ENCODE data around the gene MTIF3. TPM values are rescaled to one million over a fixed set of nuclear protein-coding genes. Genes with fewer than 3 reads are reported as not detected.

MTIF3 gene
- total and polyA plus RNA-seq, 8 donors = 20.5 to 139 (median 80.1) TPM

DNA sequence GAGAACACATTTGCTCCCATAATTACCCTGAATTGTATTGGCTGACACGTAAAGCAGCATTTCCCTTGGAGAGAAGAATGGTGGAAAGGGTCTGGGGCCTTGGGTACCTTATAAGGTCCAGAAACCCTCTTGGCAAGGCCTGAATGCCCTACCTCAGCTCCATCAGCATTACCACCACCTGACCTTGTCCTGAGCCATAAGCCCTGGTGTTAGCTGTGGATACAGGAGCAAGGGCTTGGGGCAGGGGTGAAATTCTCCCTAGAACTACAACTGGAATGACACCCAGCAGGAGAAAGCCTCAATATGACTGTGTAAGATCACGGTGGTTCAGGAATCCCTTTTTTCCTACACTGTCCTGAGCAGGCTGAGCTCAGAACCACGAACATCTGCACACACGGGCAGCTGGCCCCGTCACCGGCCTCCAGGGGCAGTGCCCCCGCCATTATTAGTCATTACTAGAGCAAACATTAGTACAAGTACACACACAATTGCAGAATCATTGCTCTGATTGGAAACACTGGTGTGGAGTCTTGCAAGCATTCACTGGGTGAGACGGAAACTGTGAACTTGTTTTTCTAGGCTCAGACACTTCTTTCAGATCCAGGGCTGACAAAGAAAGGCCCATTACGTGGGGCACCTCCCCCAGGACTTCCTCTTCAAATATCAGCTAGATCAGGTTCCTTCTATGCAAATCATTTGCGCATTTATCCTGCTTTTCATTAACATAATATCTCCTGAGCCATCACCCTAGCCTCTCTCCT is 26.8 kb upstream of the MTIF3 start:
- H3K4me1 ChIP-seq = peaks cover 0 to 13% (median 6%) of the 10 kb centered on the region in 4 donors
- H3K9me3 ChIP-seq = peaks cover 0 to 5% (median 2%) of the 10 kb centered on the region in 4 donors
- H3K27me3 ChIP-seq = peaks cover 0 to 6% (median 0%) of the 10 kb centered on the region in 3 donors
- peak in 2 of 3 donors; percentile 58 to 72 for TF ChIP-seq POLR2AphosphoS5 (IDR thresholded peaks at IDR 0.05)
- TF ChIP-seq EP300 (IDR thresholded peaks at IDR 0.05) = no peak
- TF ChIP-seq, protein P1, sequence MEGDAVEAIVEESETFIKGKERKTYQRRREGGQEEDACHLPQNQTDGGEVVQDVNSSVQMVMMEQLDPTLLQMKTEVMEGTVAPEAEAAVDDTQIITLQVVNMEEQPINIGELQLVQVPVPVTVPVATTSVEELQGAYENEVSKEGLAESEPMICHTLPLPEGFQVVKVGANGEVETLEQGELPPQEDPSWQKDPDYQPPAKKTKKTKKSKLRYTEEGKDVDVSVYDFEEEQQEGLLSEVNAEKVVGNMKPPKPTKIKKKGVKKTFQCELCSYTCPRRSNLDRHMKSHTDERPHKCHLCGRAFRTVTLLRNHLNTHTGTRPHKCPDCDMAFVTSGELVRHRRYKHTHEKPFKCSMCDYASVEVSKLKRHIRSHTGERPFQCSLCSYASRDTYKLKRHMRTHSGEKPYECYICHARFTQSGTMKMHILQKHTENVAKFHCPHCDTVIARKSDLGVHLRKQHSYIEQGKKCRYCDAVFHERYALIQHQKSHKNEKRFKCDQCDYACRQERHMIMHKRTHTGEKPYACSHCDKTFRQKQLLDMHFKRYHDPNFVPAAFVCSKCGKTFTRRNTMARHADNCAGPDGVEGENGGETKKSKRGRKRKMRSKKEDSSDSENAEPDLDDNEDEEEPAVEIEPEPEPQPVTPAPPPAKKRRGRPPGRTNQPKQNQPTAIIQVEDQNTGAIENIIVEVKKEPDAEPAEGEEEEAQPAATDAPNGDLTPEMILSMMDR (IDR thresholded peaks at IDR 0.05) = no peak
- H3K4me3 ChIP-seq = no peak overlapping the region
- H3K36me3 ChIP-seq = no peaks in the 10 kb centered on the region
- peak overlapping the region; percentile 67 to 76 (median 73) for H3K27ac ChIP-seq
- WGBS, 5 donors = 18 to 33% (median 23%) methylated on average over 10 of the region's 10 CpGs
- DNase-seq = peak; percentile 76 to 81
- intact Hi-C loops (cut with DNase I; ENCODE audit: low total_unique reads) = no loop called here

DNA sequence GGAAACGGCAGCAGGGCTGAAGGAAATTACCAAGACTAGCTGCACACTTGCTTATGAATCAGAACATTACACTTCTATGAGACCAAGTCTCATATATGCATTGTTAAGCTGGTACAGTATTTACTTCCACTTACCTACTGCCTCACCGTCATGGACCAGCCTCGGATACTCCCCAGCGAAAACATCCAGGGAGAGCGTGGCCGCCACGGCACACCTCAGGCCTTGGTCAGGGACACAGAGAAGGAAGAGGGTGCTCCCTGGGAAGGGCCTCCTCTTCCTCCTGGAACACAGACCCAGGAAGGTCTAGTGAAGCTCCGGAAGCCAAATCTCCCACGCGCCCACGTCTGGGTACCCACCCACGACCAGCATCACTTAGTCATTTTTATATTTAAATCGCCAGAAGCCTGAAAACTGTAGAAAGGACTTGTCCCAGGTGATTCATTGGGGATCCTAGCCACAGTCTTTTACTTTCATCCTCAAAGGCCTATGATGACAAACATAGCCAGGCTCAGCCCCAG is 24.4 kb upstream of the MTIF3 start:
- Histone ChIP-seq H3K9me3 (no peaks in the 10 kb centered on the region), H3K4me3 (no peak overlapping the region), H3K27me3 (no peaks in the 10 kb centered on the region), H3K36me3 (no peaks in the 10 kb centered on the region), H3K4me1 (peaks cover 0 to 13% (median 6%) of the 10 kb centered on the region in 4 donors), H3K27ac (no peak overlapping the region)
- WGBS, 5 donors = 93 to 97% (median 94%) methylated on average over 13 of the region's 13 CpGs
- DNase-seq = no peak
- no peak for TF ChIP-seq POLR2A (IDR thresholded peaks at IDR 0.05)
- no peak for TF ChIP-seq POLR2AphosphoS5 (IDR thresholded peaks at IDR 0.05)
- intact Hi-C loops (cut with DNase I; ENCODE audit: low total_unique reads) = no loop called here

GRCh38 chr13:27472941-27473340 is 22.6 kb upstream of the MTIF3 start:
- Histone ChIP-seq H3K9me3 (no peaks in the 10 kb centered on the region), H3K4me3 (no peak overlapping the region), H3K27ac (no peak overlapping the region), H3K36me3 (no peaks in the 10 kb centered on the region), H3K4me1 (peaks cover 0 to 9% (median 3%) of the 10 kb centered on the region in 4 donors), H3K27me3 (no peaks in the 10 kb centered on the region)
- intact Hi-C loops (cut with DNase I; ENCODE audit: low total_unique reads) = no loop called here
- no peak for DNase-seq
- TF ChIP-seq POLR2AphosphoS5 (IDR thresholded peaks at IDR 0.05) = no peak
- no peak for TF ChIP-seq POLR2A (IDR thresholded peaks at IDR 0.05)
- TF ChIP-seq, protein P1 (IDR thresholded peaks at IDR 0.05) = no peak
- WGBS, 5 donors = 67 to 83% (median 67%) methylated on average over 3 of the region's 3 CpGs

DNA sequence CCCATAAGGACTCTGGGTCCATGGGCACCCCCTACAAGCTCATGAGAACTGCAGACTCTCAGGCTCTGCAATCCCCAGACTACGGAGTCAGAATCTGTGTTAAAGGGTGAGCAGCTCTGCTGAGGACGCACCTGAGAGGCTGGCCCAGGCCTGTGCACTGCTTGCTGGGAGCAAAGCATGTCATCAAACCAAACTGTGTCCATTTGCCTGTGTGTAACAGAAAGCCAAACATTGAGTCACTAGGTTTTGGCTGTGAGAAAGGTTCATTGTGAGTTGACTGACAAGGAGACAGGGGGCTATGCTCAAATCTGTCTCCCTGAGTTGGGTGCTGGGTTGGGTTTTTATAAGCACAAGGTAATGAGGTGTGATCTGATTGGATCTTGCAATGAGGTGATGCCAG is 22.1 kb upstream of the MTIF3 start:
- H3K4me3 ChIP-seq = no peak overlapping the region
- no peaks in the 10 kb centered on the region for H3K36me3 ChIP-seq
- H3K4me1 ChIP-seq = peaks cover 0 to 5% (median under 1%) of the 10 kb centered on the region in 4 donors
- no peak for TF ChIP-seq EP300 (IDR thresholded peaks at IDR 0.05)
- no peak for TF ChIP-seq POLR2AphosphoS5 (IDR thresholded peaks at IDR 0.05)
- TF ChIP-seq, protein P1 (IDR thresholded peaks at IDR 0.05) = no peak
- TF ChIP-seq POLR2A (IDR thresholded peaks at IDR 0.05) = no peak
- WGBS, 5 donors = 80 to 88% (median 83%) methylated on average over 1 to 2 of the region's 2 CpGs; no CpG with 5 or more reads in 1 of the 5 donors
- H3K9me3 ChIP-seq = no peaks in the 10 kb centered on the region
- no peaks in the 10 kb centered on the region for H3K27me3 ChIP-seq
- DNase-seq = no peak
- intact Hi-C loops (cut with DNase I; ENCODE audit: low total_unique reads) = no loop called here
- no peak overlapping the region for H3K27ac ChIP-seq
